Heart left ventricle (tissue), 16 donors: ENCODE data around the gene MYCBP2. TPM values are rescaled to one million over a fixed set of nuclear protein-coding genes. Genes with fewer than 3 reads are reported as not detected.

Experiments used
- ATAC-seq, 4 donors: fragments of 200-7000 bp; cut with Tn5 transposase; one replicate each; pipeline ENCODE4 v1.9.1; 2020 to 2022; ENCODE audit warnings: moderate library complexity in 4 of 4, mild to moderate bottlenecking in 3 of 4, moderate number of reproducible peaks in 1 of 4
- DNase-seq, 5 donors: peaks; one replicate each; pipeline ENCODE4 v3.0.0-alpha.2; 2020
- H3K27ac ChIP-seq, 12 donors: fragments of 200-600 bp; sonication (generic) in 4 of 12; one replicate each; pipeline versions ENCODE4 v1.5.0 to v1.8.0; 2016 to 2022; ENCODE audit warnings: mild to moderate bottlenecking in 2 of 12
- H3K27me3 ChIP-seq, 9 donors: fragments of 200-600 bp; sonication (generic) in 2 of 9; one replicate each; pipeline versions ENCODE4 v1.5.1 to v1.8.0; 2016 to 2022; ENCODE audit warnings: mild to moderate bottlenecking in 3 of 9
- H3K36me3 ChIP-seq, 9 donors: fragments of 200-600 bp; sonication (generic) in 2 of 9; one replicate each; pipeline versions ENCODE4 v1.5.0 to v1.8.0; 2018 to 2022; ENCODE audit warnings: mild to moderate bottlenecking in 2 of 9
- H3K4me1 ChIP-seq, 12 donors: fragments of 200-600 bp; sonication (generic) in 4 of 12; one replicate each; pipeline versions ENCODE4 v1.5.0 to v1.8.0; 2016 to 2022; ENCODE audit warnings: mild to moderate bottlenecking in 3 of 12
- H3K4me3 ChIP-seq, 12 donors: fragments of 200-600 bp; sonication (generic) in 4 of 12; one replicate each; pipeline versions ENCODE4 v1.5.0 to v1.8.0; 2017 to 2022; ENCODE audit warnings: mild to moderate bottlenecking in 9 of 12, moderate library complexity in 4 of 12
- H3K9me3 ChIP-seq, 12 donors: fragments of 200-600 bp; sonication (generic) in 4 of 12; one replicate each; pipeline versions ENCODE4 v1.5.0 to v1.8.0; 2016 to 2022; ENCODE audit warnings: mild to moderate bottlenecking in 1 of 12
- POLR2A ChIP-seq, 2 donors: fragments of 450-650 bp; IDR thresholded peaks; one replicate each; pipeline ENCODE4 v1.6.1; 2017; ENCODE audit warnings: antibody characterized with exemption in 2 of 2, mild to moderate bottlenecking in 2 of 2, moderate library complexity in 2 of 2
- WGBS, 4 donors: extraction: QIAGEN DNeasy Blood & Tissue Kit in 2 of 4; methylation state at CpG; one replicate each; pipeline versions ENCODE4 v1.1.5 to v1.1.7; 2013 to 2018; 5-methylcytosine and 5-hydroxymethylcytosine counted together
- intact Hi-C, 10 donors: fragments of 100-400 bp; cut with DNase I; formaldehyde crosslinking; loops; one replicate each; pipeline versions ENCODE4 v1.11.1 to v1.14.2; 2022
- polyA plus RNA-seq, 2 donors: library from polyadenylated mRNA; stranded (reverse); fragments of 200-250 nt; gene quantifications; one replicate each; pipeline ENCODE4 v1.2.3, GENCODE V29; 2013
- total RNA-seq, 9 donors: library from RNA; depleted of rRNA in 2 of 9; stranded (reverse); fragments of >200 nt in 2 of 9; fragmentation: NEBNext Ultra II Directional in 3 of 9; extraction: Animal tissue kit (Norgen Biotek cat#: 25700) in 3 of 9; gene quantifications; one replicate each; pipeline versions ENCODE4 v1.1.0 to v1.2.4, GENCODE V29; 2016 to 2023
- TF ChIP-seq, protein P1 (sequence below), 12 donors: fragments of 200-600 bp; sonication (generic) in 4 of 12; IDR thresholded peaks; one replicate each; pipeline versions ENCODE4 v1.5.0 to v1.8.0; 2018 to 2022; ENCODE audit warnings: antibody characterized with exemption in 12 of 12, mild to moderate bottlenecking in 5 of 12
- donor health status: ischemic (EF 13 %, LVEDD 7.1; RV severe dilation, severe dysfunction).
- donor health status: healthy with polysubstance abuse.
- donor health status: DM: no; HTN: yes; CAD: no.
- donor health status: DM: no; HTN: no; CAD: no.
- donor health status: ischemic (EF 25% LVEDD 6.9; RV normal size, moderate dysfunction).
- donor health status: ischemic (EF 25% LVEDD 5.7; RV mildly dilated, moderate dysfunction).
- donor health status: healthy.
- donor health status: DM: yes; HTN: yes; CAD: no.
- donor health status: ischemic (EF 35%, LVEDD 5.7; RV mildly dilated, moderate dysfunction).
- donor health status: nonischemic (EF 11% LVEDD 7.7; RV severe dilation, severe dysfunction).
- donor health status: DM: yes; HTN: yes; CAD: no.
- donor health status: PGD.
- donor health status: ischemic (EF 29% LVEDD 5.4; RV normal size, mild dysfunction).
- donor health status: nonischemic (EF 23%, LVEDD 6.1; RV moderate dilation, normal function).

Gene MYCBP2
- total and polyA plus RNA-seq, 11 donors = 15.7 to 85.6 (median 58.2) TPM

DNA sequence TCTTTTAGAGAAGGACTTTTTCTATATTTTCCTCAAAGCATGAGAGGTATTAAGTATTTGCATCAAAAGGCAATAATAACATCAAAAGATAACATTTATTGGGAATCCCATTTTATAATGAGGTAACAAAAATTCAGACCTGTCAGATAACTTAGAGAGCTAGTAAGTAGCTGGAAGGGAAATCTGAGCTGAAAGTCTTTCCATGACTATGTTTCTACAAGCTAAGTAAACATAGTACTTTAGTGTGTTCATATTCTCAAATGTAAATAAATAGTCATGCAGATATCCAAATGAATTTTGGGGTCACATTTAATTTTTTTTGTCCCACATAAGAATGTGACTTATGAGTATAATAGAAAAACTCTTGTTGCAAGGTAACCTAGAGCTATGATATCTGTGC, 212.6 kb downstream of the MYCBP2 start:
- no peaks in the 10 kb centered on the region for H3K27me3 ChIP-seq
- no peaks in the 10 kb centered on the region for H3K4me1 ChIP-seq
- no peak overlapping the region for H3K27ac ChIP-seq
- H3K4me3 ChIP-seq = no peak overlapping the region
- no peak for DNase-seq
- TF ChIP-seq, protein P1, sequence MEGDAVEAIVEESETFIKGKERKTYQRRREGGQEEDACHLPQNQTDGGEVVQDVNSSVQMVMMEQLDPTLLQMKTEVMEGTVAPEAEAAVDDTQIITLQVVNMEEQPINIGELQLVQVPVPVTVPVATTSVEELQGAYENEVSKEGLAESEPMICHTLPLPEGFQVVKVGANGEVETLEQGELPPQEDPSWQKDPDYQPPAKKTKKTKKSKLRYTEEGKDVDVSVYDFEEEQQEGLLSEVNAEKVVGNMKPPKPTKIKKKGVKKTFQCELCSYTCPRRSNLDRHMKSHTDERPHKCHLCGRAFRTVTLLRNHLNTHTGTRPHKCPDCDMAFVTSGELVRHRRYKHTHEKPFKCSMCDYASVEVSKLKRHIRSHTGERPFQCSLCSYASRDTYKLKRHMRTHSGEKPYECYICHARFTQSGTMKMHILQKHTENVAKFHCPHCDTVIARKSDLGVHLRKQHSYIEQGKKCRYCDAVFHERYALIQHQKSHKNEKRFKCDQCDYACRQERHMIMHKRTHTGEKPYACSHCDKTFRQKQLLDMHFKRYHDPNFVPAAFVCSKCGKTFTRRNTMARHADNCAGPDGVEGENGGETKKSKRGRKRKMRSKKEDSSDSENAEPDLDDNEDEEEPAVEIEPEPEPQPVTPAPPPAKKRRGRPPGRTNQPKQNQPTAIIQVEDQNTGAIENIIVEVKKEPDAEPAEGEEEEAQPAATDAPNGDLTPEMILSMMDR (IDR thresholded peaks at IDR 0.05) = no peak
- no peak for TF ChIP-seq POLR2A (IDR thresholded peaks at IDR 0.05)
- no peak for ATAC-seq
- H3K9me3 ChIP-seq = peaks cover 0 to 17% (median 5%) of the 10 kb centered on the region in 12 donors
- intact Hi-C loops = no loop called here
- peaks cover 0 to 50% (median 31%) of the 10 kb centered on the region in 9 donors for H3K36me3 ChIP-seq

DNA sequence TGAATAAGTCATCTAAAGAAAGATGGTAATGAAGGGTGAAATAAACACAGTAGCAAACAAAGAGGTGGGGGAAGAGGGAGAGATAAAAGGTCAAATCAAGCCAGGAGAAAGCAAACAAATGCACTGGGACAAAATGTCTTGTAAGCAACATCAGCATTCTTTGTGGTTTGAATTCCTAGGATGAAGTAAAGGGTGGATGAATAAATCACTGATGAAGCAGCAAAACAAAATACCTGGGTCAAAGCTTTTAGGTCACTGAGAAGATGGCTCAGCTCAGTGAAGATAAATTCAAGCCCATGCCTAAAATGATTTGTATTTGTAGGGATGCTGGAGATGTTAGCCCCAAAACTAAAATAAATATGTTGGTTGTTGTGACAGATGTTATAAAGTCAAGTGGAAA, 213.4 kb downstream of the MYCBP2 start:
- Histone ChIP-seq H3K27ac (no peak overlapping the region), H3K36me3 (peaks cover 0 to 43% (median 26%) of the 10 kb centered on the region in 9 donors), H3K4me1 (no peaks in the 10 kb centered on the region), H3K4me3 (no peak overlapping the region), H3K27me3 (no peaks in the 10 kb centered on the region), H3K9me3 (peaks cover 0 to 17% (median 5%) of the 10 kb centered on the region in 12 donors)
- DNase-seq (no peak), ATAC-seq (no peak)
- TF ChIP-seq, protein P1 (IDR thresholded peaks at IDR 0.05) = no peak
- TF ChIP-seq POLR2A (IDR thresholded peaks at IDR 0.05) = no peak
- intact Hi-C loops = no loop called here

DNA sequence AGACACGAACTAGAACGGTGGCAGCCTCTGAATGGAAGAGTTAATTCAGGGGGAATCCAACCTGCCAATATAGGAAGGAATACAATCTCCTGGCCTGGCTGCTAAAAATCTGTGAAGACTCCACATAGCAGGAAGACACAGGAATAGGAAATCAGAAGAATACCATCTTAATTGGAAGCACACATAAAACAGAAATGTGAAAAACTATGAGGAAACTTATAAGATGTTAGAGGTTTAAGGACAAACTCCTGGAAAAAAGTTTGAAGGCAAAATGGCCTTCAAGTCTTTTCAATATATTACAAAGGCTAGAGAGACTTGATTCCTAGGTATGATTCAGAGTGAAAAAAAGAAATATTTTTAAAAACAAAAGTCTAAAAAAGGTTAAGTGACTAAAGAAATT, 221.8 kb downstream of the MYCBP2 start:
- TF ChIP-seq, protein P1 (IDR thresholded peaks at IDR 0.05) = no peak
- no peak for TF ChIP-seq POLR2A (IDR thresholded peaks at IDR 0.05)
- Histone ChIP-seq H3K27me3 (no peaks in the 10 kb centered on the region), H3K4me3 (no peak overlapping the region), H3K27ac (no peak overlapping the region), H3K4me1 (no peaks in the 10 kb centered on the region), H3K9me3 (peaks cover 0 to 5% (median under 1%) of the 10 kb centered on the region in 12 donors), H3K36me3 (peaks cover 0 to 24% (median 11%) of the 10 kb centered on the region in 9 donors)
- ATAC-seq = no peak
- no peak for DNase-seq
- intact Hi-C loops = no loop called here
- 90 to 94% (median 92%) methylated on average over 2 of the region's 2 CpGs for WGBS, 4 donors

DNA sequence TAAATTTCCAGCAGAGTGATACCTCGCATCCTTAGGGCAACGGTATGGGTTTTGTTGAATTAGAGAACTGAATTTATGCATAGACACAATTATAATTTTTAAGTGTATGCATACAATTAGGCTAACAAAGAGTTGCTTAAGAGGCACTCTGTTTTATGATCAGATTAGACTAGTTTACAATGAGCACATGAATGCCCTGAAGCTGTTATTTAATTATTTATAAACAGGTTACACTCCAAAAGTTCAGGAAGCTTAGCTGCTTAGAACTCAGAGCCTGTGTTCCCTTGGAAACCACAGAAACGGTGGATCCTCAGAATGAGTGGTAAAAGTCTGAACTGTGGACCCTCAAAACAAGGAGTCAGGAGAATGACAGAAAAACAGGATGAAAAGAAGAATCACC, 227.5 kb downstream of the MYCBP2 start:
- 94 to 98% (median 95%) methylated on average over 3 of the region's 3 CpGs for WGBS, 4 donors
- no peak overlapping the region for H3K4me3 ChIP-seq
- no peaks in the 10 kb centered on the region for H3K4me1 ChIP-seq
- H3K27ac ChIP-seq = no peak overlapping the region
- no peaks in the 10 kb centered on the region for H3K9me3 ChIP-seq
- ATAC-seq = no peak
- DNase-seq = no peak
- no peaks in the 10 kb centered on the region for H3K27me3 ChIP-seq
- no peak for TF ChIP-seq POLR2A (IDR thresholded peaks at IDR 0.05)
- TF ChIP-seq, protein P1 (IDR thresholded peaks at IDR 0.05) = no peak
- intact Hi-C loops = no loop called here
- peaks cover 0 to 71% (median 51%) of the 10 kb centered on the region in 9 donors for H3K36me3 ChIP-seq
